Neural cell (in vitro differentiated cells): ENCODE results near the gene ZNF3. TPM values are rescaled to one million over a fixed set of nuclear protein-coding genes. Genes with fewer than 3 reads are reported as not detected.

Experiments used
- H2AFZ ChIP-seq: fragments of 200-600, 300-800 bp; sonication (generic), shearing (Covaris generic); 2 replicates; pipeline ENCODE4 v1.6.0; 2014; ENCODE audit warnings: low read depth, mild to moderate bottlenecking, antibody characterized with exemption, low read length, moderate library complexity
- H3F3A ChIP-seq: fragments of 200-600 bp; shearing (Covaris generic); 2 replicates; pipeline ENCODE4 v1.6.1; 2016; ENCODE audit warnings: mild to moderate bottlenecking, moderate library complexity, mixed read lengths, antibody characterized with exemption, low read length; ENCODE audit not compliant: insufficient read depth, poor library complexity, severe bottlenecking
- H3K27ac ChIP-seq: fragments of 200-600, 300-800 bp; sonication (generic), shearing (Covaris generic); 2 replicates; pipeline ENCODE4 v1.5.1; 2014; ENCODE audit warnings: mild to moderate bottlenecking, low read length, moderate library complexity
- H3K27me3 ChIP-seq: fragments of 300-800, 200-600 bp; sonication (generic), shearing (Covaris generic); 2 replicates; pipeline ENCODE4 v1.6.0; 2014; ENCODE audit warnings: mild to moderate bottlenecking, low read depth, low read length, moderate library complexity; ENCODE audit not compliant: insufficient read depth
- H3K36me3 ChIP-seq: fragments of 300-800, 200-600 bp; sonication (generic), shearing (Covaris generic); 2 replicates; pipeline ENCODE4 v1.5.1; 2014; ENCODE audit warnings: mild to moderate bottlenecking, antibody characterized with exemption, low read length, moderate library complexity; ENCODE audit not compliant: insufficient read depth
- H3K4me2 ChIP-seq: fragments of 300-800, 200-600 bp; sonication (generic), shearing (Covaris generic); 2 replicates; pipeline ENCODE4 v1.6.0; 2014; ENCODE audit warnings: mild to moderate bottlenecking, low read length
- H3K4me3 ChIP-seq: fragments of 300-800, 200-600 bp; sonication (generic), shearing (Covaris generic); 2 replicates; pipeline ENCODE4 v1.5.1; 2014; ENCODE audit warnings: mild to moderate bottlenecking, low read length, moderate library complexity
- H3K79me2 ChIP-seq: fragments of 200-600 bp; shearing (Covaris generic); replicated peaks from 2 replicates; pipeline ENCODE4 v1.6.0; 2014; ENCODE audit warnings: mild to moderate bottlenecking, low read length, moderate library complexity; ENCODE audit not compliant: insufficient read depth
- H3K9ac ChIP-seq: fragments of 300-800, 200-600 bp; sonication (generic), shearing (Covaris generic); 2 replicates; pipeline ENCODE4 v1.6.1; 2016; ENCODE audit warnings: mild to moderate bottlenecking, low read length, mixed read lengths
- H3K9me2 ChIP-seq: fragments of 200-600 bp; shearing (Covaris generic); 2 replicates; pipeline ENCODE4 v1.6.1; 2016; ENCODE audit warnings: mild to moderate bottlenecking, low read length, mixed read lengths; ENCODE audit not compliant: insufficient read depth
- H3K9me3 ChIP-seq: fragments of 200-600, 300-800 bp; sonication (generic), shearing (Covaris generic); 2 replicates; pipeline ENCODE4 v1.6.1; 2016; ENCODE audit warnings: mild to moderate bottlenecking, mixed run types, low read length, moderate library complexity, mixed read lengths
- H4K20me1 ChIP-seq: fragments of 200-600 bp; shearing (Covaris generic); 2 replicates; pipeline ENCODE4 v1.6.1; 2016; ENCODE audit warnings: mild to moderate bottlenecking, mixed run types; ENCODE audit not compliant: insufficient read depth
- CTCF ChIP-seq: fragments of 450-650 bp; IDR thresholded peaks from 2 replicates; pipeline ENCODE4 v1.5.1; 2014; ENCODE audit warnings: antibody characterized with exemption, mild to moderate bottlenecking, moderate library complexity; ENCODE audit not compliant: poor library complexity, severe bottlenecking
- EP300 ChIP-seq: fragments of 450-650 bp; conservative IDR thresholded peaks from 2 replicates; pipeline ENCODE4 v1.6.1; 2014; ENCODE audit warnings: antibody characterized with exemption, mild to moderate bottlenecking, moderate library complexity; ENCODE audit not compliant: poor library complexity, severe bottlenecking
- EZH2 ChIP-seq: fragments of 200-600, 300-800 bp; shearing (Covaris generic), sonication (generic); IDR thresholded peaks from 2 replicates; pipeline ENCODE4 v1.6.1; 2014; ENCODE audit warnings: antibody characterized with exemption, low read length, borderline replicate concordance, mild to moderate bottlenecking; ENCODE audit not compliant: insufficient read depth, poor library complexity, severe bottlenecking
- MXI1 ChIP-seq: fragments of 450-650 bp; conservative IDR thresholded peaks from 2 replicates; pipeline ENCODE4 v1.6.1; 2014; ENCODE audit warnings: antibody characterized with exemption, mild to moderate bottlenecking; ENCODE audit not compliant: poor library complexity, severe bottlenecking
- POLR2AphosphoS5 ChIP-seq: IDR thresholded peaks from 2 replicates; pipeline ENCODE4 v1.6.1; 2012
- RAD21 ChIP-seq: fragments of 450-650 bp; conservative IDR thresholded peaks from 2 replicates; pipeline ENCODE4 v1.6.1; 2014; ENCODE audit warnings: antibody characterized with exemption, mild to moderate bottlenecking, moderate library complexity
- SMC3 ChIP-seq: fragments of 450-650 bp; conservative IDR thresholded peaks from 2 replicates; pipeline ENCODE4 v1.6.1; 2014; ENCODE audit warnings: antibody characterized with exemption, mild to moderate bottlenecking, moderate library complexity; ENCODE audit not compliant: poor library complexity
- TAF1 ChIP-seq: IDR thresholded peaks from 2 replicates; pipeline ENCODE4 v1.6.1; 2012; ENCODE audit warnings: low read depth
- polyA plus RNA-seq: library from polyadenylated mRNA; depleted of rRNA; stranded (reverse); fragments of >200 nt; gene quantifications from 2 replicates; pipeline ENCODE4 v1.2.3, GENCODE V29; 2014
- TF ChIP-seq, protein P1 (sequence below): IDR thresholded peaks from 2 replicates; pipeline ENCODE4 v1.6.1; 2012; ENCODE audit warnings: borderline replicate concordance

ZNF3 gene
- polyA plus RNA-seq, 1 donor from 2014 or later: 57.2 TPM

DNA sequence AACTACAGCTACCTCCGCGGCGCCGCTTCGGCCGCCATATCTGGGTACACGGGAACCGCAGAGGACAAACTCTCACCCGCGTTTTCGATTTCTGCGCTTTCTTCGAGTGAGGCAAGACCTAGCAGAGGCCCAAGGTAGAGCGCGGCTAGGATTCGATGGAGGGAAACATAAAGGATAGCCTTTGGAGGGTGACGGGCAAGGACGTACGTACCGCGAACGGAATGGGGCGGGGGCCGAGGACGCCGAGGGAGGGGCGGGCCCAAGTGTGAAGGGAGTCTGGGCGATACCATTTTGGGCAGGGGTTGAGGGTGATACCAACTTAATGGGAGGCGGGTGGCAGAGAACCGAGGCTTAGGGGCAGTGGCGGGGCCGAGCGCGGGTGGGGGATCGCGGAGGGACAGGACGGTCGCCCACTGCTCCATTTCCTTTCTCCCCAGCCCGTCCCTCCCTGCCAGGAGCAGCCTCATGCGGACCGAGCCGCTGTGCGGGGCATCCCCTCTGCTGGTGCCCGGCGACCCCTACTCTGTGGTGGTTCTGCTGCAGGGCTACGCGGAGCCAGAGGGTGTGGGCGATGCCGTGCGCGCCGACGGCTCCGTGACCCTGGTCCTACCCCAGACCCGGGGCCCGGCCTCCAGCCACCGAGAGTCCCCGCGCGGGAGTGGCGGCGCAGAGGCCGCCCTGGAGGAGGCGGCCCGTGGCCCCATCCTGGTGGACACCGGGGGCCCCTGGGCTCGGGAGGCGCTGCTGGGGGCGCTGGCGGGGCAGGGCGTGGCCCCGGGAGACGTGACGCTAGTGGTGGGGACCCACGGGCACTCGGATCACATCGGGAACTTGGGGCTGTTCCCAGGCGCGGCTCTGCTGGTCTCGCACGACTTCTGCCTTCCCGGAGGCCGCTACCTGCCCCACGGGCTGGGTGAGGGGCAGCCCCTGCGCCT is 45.7 kb upstream of the ZNF3 start, which contains the start of gene MBLAC1:
TSS of gene MBLAC1 (plus strand) at position 37 of the 935 bp plus-strand sequence. CDS start at position 466, 429 bp downstream.
- Histone ChIP-seq H3K9ac (peak within 1 kb of the TSS; percentile 92), H3K79me2 (no peaks in the 10 kb centered on the region), H3F3A (peaks cover 3% of the 10 kb centered on the region), H3K9me3 (no peaks in the 10 kb centered on the region), H3K36me3 (peaks cover 7% of the 10 kb centered on the region), H3K27me3 (no peaks in the 10 kb centered on the region), H3K4me3 (peak within 1 kb of the TSS; percentile 87), H3K27ac (peak within 1 kb of the TSS; percentile 97), H3K4me2 (peak within 1 kb of the TSS; percentile 80), H3K9me2 (no peaks in the 10 kb centered on the region), H2AFZ (peak within 1 kb of the TSS; percentile 46), H4K20me1 (no peaks in the 10 kb centered on the region)
- TF ChIP-seq CTCF: no peak
- no peak for TF ChIP-seq RAD21
- TF ChIP-seq SMC3: peak; percentile 41
- peak; percentile 60 for TF ChIP-seq MXI1
- peak; percentile 79 for TF ChIP-seq POLR2AphosphoS5
- TF ChIP-seq, protein P1, sequence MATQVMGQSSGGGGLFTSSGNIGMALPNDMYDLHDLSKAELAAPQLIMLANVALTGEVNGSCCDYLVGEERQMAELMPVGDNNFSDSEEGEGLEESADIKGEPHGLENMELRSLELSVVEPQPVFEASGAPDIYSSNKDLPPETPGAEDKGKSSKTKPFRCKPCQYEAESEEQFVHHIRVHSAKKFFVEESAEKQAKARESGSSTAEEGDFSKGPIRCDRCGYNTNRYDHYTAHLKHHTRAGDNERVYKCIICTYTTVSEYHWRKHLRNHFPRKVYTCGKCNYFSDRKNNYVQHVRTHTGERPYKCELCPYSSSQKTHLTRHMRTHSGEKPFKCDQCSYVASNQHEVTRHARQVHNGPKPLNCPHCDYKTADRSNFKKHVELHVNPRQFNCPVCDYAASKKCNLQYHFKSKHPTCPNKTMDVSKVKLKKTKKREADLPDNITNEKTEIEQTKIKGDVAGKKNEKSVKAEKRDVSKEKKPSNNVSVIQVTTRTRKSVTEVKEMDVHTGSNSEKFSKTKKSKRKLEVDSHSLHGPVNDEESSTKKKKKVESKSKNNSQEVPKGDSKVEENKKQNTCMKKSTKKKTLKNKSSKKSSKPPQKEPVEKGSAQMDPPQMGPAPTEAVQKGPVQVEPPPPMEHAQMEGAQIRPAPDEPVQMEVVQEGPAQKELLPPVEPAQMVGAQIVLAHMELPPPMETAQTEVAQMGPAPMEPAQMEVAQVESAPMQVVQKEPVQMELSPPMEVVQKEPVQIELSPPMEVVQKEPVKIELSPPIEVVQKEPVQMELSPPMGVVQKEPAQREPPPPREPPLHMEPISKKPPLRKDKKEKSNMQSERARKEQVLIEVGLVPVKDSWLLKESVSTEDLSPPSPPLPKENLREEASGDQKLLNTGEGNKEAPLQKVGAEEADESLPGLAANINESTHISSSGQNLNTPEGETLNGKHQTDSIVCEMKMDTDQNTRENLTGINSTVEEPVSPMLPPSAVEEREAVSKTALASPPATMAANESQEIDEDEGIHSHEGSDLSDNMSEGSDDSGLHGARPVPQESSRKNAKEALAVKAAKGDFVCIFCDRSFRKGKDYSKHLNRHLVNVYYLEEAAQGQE: peak; percentile 81
- no peak for TF ChIP-seq EZH2
- peak; percentile 9 for TF ChIP-seq EP300
- peak; percentile 92 for TF ChIP-seq TAF1

DNA sequence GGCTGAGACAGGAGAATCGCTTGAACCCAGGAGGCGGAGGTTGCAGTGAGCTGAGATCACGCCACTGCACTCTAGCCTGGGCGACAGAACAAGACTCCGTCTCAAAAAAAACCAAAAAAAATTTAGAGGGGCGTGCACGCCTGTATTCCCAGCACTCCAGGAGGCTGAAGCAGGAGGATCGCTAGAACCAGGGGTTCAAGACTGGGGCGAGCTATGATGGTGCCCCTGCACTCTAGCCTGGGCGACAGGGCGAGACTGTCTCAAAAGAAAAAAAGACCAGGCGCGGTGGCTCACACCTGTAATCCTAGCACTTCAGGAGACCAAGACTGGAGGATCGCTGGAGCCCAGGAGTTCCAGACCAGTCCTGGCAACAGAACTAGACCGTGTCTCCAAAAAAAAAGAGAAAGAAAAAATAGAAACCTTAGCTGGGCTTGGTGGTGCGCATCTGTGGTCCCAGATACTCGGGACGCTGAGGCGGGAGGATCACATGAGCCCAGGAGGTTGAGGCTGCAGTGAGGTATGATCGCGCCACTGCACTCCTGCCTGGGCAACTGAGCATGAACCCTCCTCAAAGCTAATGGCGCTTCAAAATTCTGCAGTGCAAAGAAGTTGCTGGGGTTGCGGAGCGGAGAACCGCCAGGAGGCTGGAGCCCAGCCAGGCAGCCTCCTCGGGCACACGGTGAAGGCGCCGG is 44.9 kb upstream of the ZNF3 start:
- Histone ChIP-seq H3K27me3 (no peaks in the 10 kb centered on the region), H4K20me1 (no peaks in the 10 kb centered on the region), H3K79me2 (no peaks in the 10 kb centered on the region), H3K9me3 (no peaks in the 10 kb centered on the region), H3K9me2 (no peaks in the 10 kb centered on the region), H3F3A (peaks cover 3% of the 10 kb centered on the region), H3K27ac (peak overlapping the region; percentile 97), H3K36me3 (peaks cover 8% of the 10 kb centered on the region), H2AFZ (peak overlapping the region; percentile 46), H3K4me2 (peak overlapping the region; percentile 80), H3K9ac (peak overlapping the region; percentile 92), H3K4me3 (peak overlapping the region; percentile 87)
- no peak for TF ChIP-seq MXI1
- TF ChIP-seq CTCF: peak; percentile 27
